Neural progenitor cell (in vitro differentiated cells): Measurements from ENCODE around the gene C22orf15.

Source experiments
- CTCF ChIP-seq: fragments of 200-600 bp; sonication (generic); IDR thresholded peaks from 2 replicates; pipeline ENCODE4 v1.5.1; 2017; ENCODE audit warnings: antibody characterized with exemption, mild to moderate bottlenecking
- EZH2 ChIP-seq: fragments of 200-600 bp; sonication (generic); IDR thresholded peaks from 2 replicates; pipeline ENCODE4 v1.6.1; 2017; ENCODE audit warnings: antibody characterized with exemption, mild to moderate bottlenecking, moderate library complexity
- EZH2phosphoT487 ChIP-seq: fragments of 200-600 bp; sonication (generic); IDR thresholded peaks from 2 replicates; pipeline ENCODE4 v1.6.1; 2017; ENCODE audit warnings: antibody characterized with exemption

- TF ChIP-seq CTCF = no peak
- TF ChIP-seq EZH2 = no peak
- no peak for TF ChIP-seq EZH2phosphoT487
Observed at GRCh38 chr22:23778577-23778900, 15.7 kb downstream of the C22orf15 start.
